ENCODE results near the gene TMPRSS9.
"Not testable (repeated sequence)": the region's sequence is repeated elsewhere in the genome, so short reads cannot be mapped to it uniquely, and the experiment has no call there.

Gene TMPRSS9

GRCh38 chr19:2443116-2443784 is 83.2 kb downstream of the TMPRSS9 start:
- DNase-seq = no peak

DNA sequence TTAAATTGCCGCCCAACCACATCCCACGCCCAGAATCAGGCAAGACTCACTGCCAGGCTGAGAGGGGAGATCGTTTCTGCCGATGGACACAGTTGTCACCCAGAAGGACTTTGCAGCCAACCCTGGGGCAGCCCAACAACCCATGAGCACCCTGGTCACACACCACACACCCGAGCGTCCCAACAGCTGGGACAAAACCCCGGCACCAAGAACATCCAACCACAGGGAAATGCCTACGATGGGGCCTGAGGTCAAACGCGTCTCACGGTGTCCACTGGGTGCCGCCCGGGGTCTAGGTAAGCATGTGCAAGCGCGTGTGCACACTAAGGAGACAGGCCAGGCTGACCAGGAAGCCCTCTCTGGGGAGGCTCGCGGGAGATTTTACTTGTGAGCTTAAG is 83.7 kb downstream of the TMPRSS9 start:
- no peak for DNase-seq

DNA sequence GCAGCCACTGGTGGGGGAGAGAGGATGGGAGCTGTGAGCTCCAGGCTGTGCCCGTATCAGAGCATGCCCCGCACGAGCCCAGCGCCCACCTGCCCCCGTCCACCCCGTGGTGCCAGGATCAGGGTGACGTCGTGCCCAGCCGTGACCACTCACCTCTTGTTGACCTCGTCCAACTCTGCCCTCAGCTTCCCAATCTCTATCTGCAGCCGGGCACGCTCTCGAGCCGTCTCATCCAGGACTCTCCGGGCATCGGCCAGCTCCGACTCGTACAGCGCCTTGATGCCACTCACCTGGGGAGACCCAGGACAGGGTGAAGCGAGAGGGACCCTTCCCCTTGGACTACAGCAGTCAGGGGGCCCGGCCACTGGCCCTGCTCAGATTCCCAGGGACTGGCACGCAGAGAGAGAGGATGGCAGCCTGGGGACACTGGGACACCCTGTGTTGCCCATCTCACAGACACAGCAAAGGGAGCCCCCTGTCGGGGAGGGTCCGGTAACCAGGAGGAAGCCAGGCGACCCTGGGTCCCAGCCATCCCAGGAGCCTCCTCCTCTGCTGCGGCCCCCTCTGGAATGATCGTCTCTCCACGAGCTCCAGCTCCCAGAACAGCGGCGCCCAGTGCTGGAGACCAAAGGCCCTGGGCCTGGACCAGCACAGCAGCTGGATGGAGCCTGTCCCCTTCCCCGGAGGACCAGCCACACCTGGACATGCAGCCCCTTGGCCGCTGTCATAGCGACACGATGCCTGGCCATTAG is 84.4 kb downstream of the TMPRSS9 start:
- DNase-seq = no peak

DNA sequence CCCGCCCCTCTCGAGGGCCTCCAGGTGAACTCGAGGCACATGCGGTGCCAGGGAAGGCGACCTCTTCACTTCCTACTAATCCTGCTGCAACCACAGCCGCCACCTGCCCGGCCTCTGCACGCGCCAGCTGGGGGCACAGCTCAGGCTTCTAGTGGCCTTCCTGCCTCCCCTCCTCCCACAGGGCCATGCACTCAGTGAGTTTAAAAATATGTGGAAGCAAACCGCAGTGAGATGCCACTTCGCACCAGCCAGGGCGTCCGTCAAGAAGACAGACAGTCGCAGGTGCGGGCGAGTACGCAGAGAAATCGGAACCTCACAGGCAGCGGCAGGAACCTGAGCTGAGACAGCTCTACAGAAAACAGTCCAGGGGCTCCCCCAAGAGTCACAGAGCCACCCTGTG is 86.3 kb downstream of the TMPRSS9 start:
- DNase-seq = peak; percentile 47

- DNase-seq = no peak
Observed at GRCh38 chr19:2449019-2449418, 89.0 kb downstream of the TMPRSS9 start.

DNA sequence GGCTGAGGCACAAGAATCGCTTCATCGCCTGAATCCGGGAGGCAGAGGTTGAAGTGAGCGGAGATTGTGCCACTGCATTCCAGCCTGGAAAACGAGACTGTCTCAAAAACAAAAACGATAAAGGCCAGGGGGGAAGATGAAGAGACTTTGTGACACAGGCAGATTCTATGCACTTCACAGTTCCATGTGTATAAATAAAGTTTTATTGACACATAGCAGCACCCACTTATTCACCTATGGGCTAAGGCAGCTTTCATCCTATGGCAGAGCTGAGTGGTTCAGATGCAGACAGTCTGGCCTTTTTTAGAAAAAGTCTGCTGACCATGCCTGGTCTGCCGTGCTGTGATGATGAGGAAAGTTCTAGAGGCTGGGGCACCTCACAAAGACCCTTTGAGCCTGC is 91.1 kb downstream of the TMPRSS9 start:
- DNase-seq = no peak

DNA sequence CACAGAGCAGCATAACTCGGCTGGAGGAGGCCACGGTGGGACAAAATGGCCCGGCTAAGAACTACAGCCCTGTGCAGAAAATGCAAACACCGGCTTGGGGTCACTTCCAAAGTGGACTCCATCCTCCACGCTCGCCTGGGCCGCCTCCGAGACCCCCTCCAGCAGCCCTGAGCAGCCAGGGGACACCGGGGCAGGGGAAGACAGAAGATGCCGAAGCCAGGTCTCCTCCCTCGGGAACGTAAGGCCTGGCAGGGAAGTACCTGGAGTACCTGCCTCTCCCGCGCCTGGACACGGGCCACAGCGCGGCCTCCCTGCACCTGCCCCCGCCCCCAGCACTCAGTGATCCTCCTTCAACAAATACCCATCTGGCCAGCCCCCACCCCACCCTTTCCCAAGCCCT is 91.7 kb downstream of the TMPRSS9 start:
- no peak for DNase-seq

- no peak for DNase-seq
Observed at GRCh38 chr19:2453431-2454025, 93.5 kb downstream of the TMPRSS9 start.

DNA sequence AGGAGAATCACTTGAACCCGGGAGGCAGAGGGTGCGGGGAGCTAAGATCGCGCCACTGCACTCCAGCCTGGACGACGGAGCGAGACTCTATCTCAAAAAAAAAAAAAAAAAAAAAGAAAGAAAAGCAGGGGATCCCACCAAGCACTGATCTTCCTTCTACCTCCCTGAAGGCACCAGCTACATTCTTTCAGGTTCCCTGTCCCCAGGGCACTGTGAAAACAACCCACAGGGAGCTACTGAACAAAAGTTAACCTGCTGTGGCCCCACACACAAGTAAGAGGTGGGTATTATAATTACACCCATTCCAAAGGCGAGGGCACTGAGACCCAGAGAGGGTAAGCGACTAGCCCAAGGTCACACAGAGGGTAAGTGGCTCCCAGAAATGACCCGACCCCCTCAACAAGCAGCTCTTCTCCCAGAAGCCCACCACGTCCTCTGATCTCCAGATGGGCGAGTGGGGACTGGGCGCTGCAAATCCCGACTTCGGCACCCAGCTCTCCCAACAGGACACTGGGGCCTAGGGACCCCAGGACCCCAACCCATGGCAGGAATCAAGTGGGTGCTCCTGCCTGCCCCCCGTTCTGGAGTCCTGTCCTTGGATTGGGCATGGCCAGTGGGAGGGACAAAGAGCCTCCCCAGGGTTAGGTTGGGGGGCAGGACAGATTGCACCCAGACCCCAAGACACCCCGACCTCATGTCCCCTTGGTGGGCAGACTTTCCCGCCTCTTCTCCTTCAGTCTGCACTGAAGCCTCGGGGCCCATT is 94.3 kb downstream of the TMPRSS9 start:
- DNase-seq = no peak

GRCh38 chr19:2454962-2455850 is 95.1 kb downstream of the TMPRSS9 start:
- DNase-seq = no peak

DNA sequence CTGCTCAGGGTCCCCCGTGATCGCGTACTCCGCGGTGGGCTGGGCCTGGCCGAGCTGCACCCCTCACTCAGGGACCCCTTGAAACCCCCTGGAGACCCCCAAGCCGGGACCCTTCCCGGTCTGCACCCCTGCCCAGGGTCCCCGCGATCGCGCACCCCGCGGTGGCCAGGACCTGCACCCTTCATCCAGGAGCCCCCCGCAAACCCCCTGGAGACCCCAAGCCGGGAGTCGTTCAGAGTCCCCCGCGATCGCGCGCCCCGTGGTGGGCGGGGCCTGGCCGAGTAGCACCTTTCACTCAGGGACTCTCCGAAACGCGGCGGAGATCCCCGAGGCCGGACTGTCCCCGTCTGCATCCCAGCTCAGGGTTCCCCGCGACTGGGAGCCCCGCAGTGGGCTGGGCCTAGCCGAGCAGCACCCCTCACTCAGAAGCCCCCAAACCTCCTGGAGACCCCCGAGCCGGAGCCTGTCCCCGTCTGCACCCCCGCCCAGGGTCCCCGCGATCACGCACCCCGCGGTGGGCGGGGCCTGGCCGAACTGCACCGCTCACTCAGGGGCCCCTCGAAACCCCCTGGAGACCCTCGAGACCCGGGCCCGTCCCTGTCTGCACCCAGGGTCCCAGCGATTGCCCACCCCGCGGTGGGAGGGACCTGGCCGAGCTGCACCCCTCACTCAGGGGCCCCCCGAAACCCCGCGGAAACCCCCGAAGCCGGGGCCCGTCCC is 95.9 kb downstream of the TMPRSS9 start:
- DNase-seq = peak; percentile 72

GRCh38 chr19:2457394-2458037 is 97.5 kb downstream of the TMPRSS9 start:
- no peak for DNase-seq

GRCh38 chr19:2458054-2458453 is 98.0 kb downstream of the TMPRSS9 start:
- DNase-seq = no peak

DNA sequence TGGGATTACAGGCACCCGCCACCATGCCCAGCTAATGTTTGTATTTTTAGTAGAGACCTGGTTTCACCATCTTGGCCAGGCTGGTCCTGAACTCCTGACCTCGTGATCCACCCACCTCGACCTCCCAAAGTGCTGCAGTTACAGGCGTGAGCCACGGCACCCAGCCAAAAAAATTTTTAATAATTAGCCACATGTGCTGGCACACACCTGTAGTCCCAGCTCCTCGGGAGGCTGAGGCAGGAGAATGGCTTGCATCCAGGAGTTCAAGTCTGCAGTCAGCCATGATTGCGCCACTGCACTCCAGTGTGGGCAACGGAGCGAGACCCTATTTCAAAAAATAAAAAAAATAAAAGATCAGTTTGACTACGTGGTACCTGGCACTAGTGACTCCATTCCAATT is 98.7 kb downstream of the TMPRSS9 start:
- not testable (repeated sequence) for DNase-seq

DNA sequence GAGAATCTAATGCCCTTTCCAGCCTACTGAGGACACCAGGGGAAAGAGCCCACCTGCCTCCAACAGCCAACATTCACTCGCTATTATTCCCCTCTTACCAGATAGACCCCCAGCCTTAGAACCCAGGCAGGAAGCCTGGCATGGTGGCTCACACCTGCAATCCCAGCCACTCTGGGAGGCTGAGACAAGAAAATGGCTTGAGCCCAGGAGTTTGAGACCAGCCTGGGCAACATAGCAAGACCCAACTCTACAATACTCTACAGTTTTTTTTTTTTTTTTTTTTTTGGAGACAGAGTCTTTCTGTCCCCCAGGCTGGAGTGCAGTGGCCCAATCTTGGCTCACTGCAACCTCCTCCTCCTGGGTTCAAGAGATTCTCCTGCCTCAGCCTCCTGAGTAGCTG is 100.2 kb downstream of the TMPRSS9 start:
- no peak for DNase-seq

DNA sequence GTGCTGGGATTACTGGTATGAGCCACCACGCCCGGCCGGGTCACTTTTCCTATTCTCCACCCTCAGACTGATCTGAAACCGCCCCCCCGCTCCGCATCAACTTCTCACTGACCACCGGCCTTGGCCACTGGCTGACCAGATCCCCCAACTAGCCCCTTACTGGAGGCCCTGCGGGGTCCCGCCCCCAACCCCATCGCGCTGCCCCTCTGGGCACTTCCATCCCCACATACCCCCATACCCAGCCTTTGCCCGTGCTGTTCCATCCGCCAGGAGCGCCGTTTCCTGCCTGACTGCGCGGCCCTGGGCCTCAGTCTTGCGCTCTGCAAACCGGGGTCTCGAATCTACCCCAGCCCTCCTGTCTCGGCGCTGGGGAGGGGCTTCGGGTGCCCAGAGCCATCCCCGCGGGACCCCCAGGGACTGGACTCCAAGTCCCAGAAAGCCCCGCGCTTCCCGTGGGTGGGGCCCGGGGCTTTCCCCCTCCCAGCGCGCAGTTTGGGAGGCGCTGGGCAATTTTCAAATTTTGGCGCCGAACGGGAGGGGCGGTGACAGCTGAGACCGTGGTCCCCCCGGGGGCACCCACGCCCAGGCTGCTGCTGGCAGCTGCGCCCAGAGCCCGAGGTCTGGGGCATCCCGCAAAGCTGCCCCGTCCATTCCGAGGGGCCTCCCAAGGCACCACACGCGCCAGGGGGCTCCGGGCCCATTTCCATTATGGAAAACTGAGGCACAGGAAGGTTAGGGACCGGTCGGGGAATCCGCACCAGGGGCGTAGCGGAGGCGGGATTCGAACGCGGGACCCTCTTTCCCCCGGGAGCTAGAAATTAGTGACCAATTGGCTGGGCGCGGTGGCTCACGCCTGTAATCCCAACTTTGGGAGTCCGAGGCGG is 101.9 kb downstream of the TMPRSS9 start:
- DNase-seq = peak; percentile 87

- DNase-seq = no peak
Observed at GRCh38 chr19:2462635-2463421, 102.8 kb downstream of the TMPRSS9 start.

- DNase-seq = not testable (repeated sequence)
Observed at GRCh38 chr19:2463694-2464093, 103.6 kb downstream of the TMPRSS9 start.

DNA sequence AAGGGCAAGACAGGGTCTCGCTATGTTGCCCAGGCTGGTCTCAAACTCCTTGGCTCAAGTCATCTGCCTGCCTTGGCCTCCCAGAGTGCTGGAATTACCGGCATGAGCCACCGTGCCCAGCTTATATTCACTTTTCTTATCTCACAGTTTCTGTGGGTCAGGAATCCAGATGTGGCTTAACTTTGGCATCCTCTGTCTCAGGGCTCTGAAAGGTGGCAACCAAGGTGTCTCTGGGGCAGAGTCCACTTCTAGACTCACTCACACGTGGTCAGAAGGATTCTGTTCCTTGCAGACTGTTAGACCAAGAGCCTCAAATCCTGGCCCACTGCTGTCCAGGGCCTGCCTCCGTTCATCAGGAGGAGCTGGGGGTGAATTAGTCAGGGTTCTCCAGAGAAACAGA is 104.3 kb downstream of the TMPRSS9 start:
- no peak for DNase-seq

Measured in stimulated activated CD8-positive, alpha-beta memory T cell treated with anti-CD3 and anti-CD28 coated beads, Interleukin-4, amount 100 ng/mL, for 48 hours (primary cell).